ENCODE measurements around the gene ULK4.

GRCh38 chr3:41223078-41223477 lies 738.8 kb downstream of the ULK4 start:
- no peak for TF ChIP-seq CTCF (IDR thresholded peaks at IDR 0.05; ENCODE audit: insufficient read depth, low read length)
- no peak for TF ChIP-seq POLR2AphosphoS5 (IDR thresholded peaks at IDR 0.05; ENCODE audit: low read depth)
- TF ChIP-seq GABPA (IDR thresholded peaks at IDR 0.05; ENCODE audit: low read depth) = no peak
